Measurements from ENCODE around the gene CSE1L.

Gene CSE1L

DNA sequence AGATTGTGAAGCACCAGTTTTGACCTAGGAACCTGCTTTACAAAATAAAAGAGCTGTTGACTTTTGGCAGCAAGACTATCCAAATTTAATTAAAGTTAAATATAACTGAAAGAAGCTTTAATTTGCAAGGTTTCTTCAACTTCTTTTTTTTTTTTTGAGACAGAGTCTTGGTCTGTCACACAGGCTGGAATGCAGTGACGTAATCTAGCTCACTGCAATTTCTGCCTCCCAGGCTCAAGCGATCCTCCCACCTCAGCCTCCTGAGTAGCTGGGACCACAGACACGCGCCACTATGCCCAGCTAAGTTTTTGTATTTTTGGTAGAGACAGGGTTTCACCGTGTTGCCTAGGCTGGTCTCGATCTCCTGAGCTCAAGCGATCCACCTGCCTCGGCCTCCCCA is 13.7 kb upstream of the CSE1L start:
- peaks cover 9 to 14% of the 10 kb centered on the region in 2 experiments for H3K4me1 ChIP-seq (ENCODE audit: control insufficient read depth in 1 of 2, insufficient read depth in 1 of 2, low read depth in 1 of 2, low read length in 1 of 2)
- no peaks in the 10 kb centered on the region for H3K27me3 ChIP-seq
- H3K9me3 ChIP-seq, result no peaks in the 10 kb centered on the region
- TF ChIP-seq, protein P1, sequence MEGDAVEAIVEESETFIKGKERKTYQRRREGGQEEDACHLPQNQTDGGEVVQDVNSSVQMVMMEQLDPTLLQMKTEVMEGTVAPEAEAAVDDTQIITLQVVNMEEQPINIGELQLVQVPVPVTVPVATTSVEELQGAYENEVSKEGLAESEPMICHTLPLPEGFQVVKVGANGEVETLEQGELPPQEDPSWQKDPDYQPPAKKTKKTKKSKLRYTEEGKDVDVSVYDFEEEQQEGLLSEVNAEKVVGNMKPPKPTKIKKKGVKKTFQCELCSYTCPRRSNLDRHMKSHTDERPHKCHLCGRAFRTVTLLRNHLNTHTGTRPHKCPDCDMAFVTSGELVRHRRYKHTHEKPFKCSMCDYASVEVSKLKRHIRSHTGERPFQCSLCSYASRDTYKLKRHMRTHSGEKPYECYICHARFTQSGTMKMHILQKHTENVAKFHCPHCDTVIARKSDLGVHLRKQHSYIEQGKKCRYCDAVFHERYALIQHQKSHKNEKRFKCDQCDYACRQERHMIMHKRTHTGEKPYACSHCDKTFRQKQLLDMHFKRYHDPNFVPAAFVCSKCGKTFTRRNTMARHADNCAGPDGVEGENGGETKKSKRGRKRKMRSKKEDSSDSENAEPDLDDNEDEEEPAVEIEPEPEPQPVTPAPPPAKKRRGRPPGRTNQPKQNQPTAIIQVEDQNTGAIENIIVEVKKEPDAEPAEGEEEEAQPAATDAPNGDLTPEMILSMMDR (IDR thresholded peaks at IDR 0.05), result no peak
- no peak overlapping the region for H3K27ac ChIP-seq
- H3K36me3 ChIP-seq, result peaks cover 22% of the 10 kb centered on the region
- no peak overlapping the region for H3K4me3 ChIP-seq (ENCODE audit: low read depth in 1 of 2, low read length in 1 of 2)

DNA sequence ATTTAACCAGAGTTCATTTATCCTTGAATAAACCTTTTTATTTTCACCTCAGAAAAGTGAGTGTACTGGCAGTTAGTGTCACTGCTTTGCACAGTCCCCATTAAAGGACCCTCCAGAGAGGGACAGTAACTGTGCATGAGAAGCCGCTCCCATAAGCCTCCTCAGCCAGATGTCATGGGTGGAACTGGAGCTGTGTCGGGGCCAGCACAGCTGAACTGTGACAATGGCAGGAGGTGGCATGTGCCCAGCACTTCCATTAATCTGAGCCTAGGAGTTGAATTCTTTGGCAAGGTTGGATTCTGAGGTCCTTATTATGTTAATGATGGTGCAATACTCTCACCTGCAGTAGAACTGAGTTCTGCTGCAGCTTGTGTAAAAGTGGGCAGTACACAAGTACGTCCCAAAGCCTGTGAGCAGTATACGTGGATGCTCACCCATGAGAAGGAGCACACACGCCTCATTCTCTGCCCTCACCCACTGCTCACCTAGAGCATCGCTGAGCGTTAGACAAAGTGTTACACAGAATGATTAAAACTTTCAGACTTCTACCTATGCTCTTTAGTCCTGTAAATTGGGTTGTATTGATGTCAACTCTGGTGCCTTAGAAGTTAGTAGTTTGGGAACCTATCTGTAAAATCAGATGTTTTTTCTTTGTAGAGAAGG is 11.9 kb upstream of the CSE1L start:
- Histone ChIP-seq H3K4me3 (ENCODE audit: low read depth in 1 of 2, low read length in 1 of 2) (no peak overlapping the region), H3K9me3 (no peaks in the 10 kb centered on the region), H3K4me1 (ENCODE audit: control insufficient read depth in 1 of 2, insufficient read depth in 1 of 2, low read depth in 1 of 2, low read length in 1 of 2) (peaks cover 25 to 31% of the 10 kb centered on the region in 2 experiments), H3K27ac (no peak overlapping the region), H3K27me3 (no peaks in the 10 kb centered on the region), H3K36me3 (peaks cover 13% of the 10 kb centered on the region)
- TF ChIP-seq, protein P1 (IDR thresholded peaks at IDR 0.05), result no peak

DNA sequence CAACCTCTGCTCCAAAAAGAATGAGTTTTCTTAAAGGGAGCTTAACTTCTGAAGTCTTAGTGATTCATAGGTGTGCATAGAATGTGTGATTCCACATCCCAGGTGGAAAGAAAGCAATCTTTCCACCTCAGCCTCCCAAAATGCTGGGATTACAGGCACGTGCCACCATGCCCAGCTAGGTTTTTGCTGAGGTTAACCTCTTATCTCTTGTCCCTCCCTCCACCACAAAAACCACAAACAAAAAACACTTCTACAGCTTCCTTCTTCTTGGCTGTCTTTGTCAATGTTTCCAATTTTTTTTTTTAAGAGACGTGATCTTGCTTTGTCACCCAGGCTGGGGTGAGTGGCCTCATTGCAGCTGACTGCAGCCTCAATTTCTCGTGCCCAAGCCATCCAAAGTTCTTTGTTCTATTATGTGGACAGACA is 8.1 kb upstream of the CSE1L start:
- Histone ChIP-seq H3K27ac (peak overlapping the region; percentile 88), H3K4me3 (ENCODE audit: low read depth in 1 of 2, low read length in 1 of 2) (peak overlapping the region; percentile 31 to 47), H3K4me1 (ENCODE audit: control insufficient read depth in 1 of 2, insufficient read depth in 1 of 2, low read depth in 1 of 2, low read length in 1 of 2) (peaks cover 25 to 37% of the 10 kb centered on the region in 2 experiments), H3K9me3 (no peaks in the 10 kb centered on the region), H3K27me3 (no peaks in the 10 kb centered on the region), H3K36me3 (peaks cover 12% of the 10 kb centered on the region)
- TF ChIP-seq, protein P1 (IDR thresholded peaks at IDR 0.05), result no peak

DNA sequence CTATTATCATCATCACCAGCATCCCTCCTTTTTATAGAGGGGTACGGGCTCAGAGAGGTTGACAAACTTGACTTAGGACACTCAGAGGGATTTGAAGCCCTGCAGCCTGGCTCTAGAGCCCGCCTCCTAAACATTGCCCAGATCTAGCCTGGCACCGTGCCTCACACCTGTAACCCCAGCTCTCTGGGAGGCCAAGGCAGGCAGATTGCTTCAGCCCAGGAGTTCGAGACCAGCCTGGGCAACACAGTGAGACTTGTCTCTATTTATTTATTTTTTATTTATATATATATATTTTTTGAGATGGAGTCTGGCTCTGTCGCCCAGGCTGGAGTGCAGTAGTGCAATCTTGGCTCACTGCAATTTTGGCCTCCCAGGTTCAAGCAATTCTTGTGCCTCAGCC is 6.3 kb upstream of the CSE1L start:
- Histone ChIP-seq H3K9me3 (no peaks in the 10 kb centered on the region), H3K4me1 (ENCODE audit: control insufficient read depth in 1 of 2, insufficient read depth in 1 of 2, low read depth in 1 of 2, low read length in 1 of 2) (peaks cover 28 to 42% of the 10 kb centered on the region in 2 experiments), H3K27ac (no peak overlapping the region), H3K4me3 (ENCODE audit: low read depth in 1 of 2, low read length in 1 of 2) (no peak overlapping the region), H3K27me3 (no peaks in the 10 kb centered on the region), H3K36me3 (no peaks in the 10 kb centered on the region)
- TF ChIP-seq, protein P1 (IDR thresholded peaks at IDR 0.05), result no peak

DNA sequence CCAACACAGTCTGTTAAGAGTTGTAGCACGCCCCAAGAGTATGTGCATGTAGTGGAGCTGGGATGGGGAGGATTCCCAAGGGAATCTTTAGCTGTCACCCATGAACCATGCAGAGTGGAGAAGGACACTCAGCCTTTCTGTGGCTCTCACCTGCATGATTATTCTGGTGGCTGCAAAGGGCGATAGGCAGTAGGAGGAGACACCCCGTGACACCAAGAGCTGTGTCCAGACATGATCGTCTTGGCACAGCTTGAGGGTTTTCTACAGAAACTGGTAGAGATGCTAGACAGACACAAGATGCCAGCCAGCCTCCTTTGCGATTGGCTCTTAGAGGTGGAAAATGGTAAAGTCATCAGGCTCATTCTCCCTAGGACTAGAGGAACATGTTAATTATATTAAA is 3.1 kb upstream of the CSE1L start:
- Histone ChIP-seq H3K27me3 (no peaks in the 10 kb centered on the region), H3K4me3 (ENCODE audit: low read depth in 1 of 2, low read length in 1 of 2) (no peak overlapping the region), H3K9me3 (no peaks in the 10 kb centered on the region), H3K36me3 (no peaks in the 10 kb centered on the region), H3K4me1 (ENCODE audit: control insufficient read depth in 1 of 2, insufficient read depth in 1 of 2, low read depth in 1 of 2, low read length in 1 of 2) (peaks cover 36 to 46% of the 10 kb centered on the region in 2 experiments), H3K27ac (no peak overlapping the region)
- TF ChIP-seq, protein P1 (IDR thresholded peaks at IDR 0.05), result no peak

Measured in neutrophil (primary cell).